ENCODE data around the gene CLTCL1. TPM values are rescaled to one million over a fixed set of nuclear protein-coding genes. Genes with fewer than 3 reads are reported as not detected.

CLTCL1 gene
- total and polyA plus RNA-seq, 9 donors, result 2.8 to 10.7 (median 5.2) TPM

DNA sequence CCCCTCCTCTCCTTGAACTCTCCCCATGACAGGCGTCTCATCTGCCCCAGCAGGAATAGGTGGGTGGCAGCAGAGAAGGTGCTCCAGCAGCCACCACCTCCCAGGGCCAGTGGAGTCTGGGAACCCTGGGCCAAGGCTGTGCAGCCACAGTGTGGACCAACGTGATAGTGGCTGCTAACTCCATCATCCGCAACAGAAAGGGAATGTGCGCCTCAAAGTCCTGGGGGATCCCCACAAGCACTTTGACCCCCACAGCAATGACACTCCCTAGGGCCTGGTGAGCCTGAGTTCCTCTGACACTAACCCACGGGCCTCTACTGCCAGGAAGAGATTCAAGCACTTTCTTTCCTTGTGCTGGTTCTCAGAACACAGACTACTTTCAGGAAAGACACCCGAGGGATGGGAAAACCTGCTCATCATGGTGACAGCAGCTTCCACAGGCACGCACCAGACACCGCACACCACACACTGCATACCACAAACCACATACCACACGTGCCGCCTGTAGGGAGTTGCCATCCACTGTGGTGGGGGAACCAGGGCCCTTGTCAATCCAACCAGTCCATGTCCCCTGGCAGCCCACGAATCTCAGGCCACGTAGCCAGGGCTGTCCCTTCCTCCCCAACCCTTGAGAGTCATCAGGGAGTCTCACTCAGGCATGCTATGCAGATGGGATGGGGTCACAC is 109.6 kb downstream of the CLTCL1 start:
- H3K27ac ChIP-seq, result no peak overlapping the region
- H3K27me3 ChIP-seq, result no peaks in the 10 kb centered on the region
- 60 to 62% (median 62%) methylated on average over 12 of the region's 12 CpGs for WGBS, 3 donors
- no peaks in the 10 kb centered on the region for H3K4me1 ChIP-seq (ENCODE audit: insufficient read depth)
- no peak for DNase-seq
- intact Hi-C loops (cut with DNase I), result loop anchor here in 1 of 4 donors (10.0 kb wide), 1 partner anchor 293 kb away; the partner anchor contains the start of genes CDC45 and UFD1
- H3K36me3 ChIP-seq, result no peaks in the 10 kb centered on the region
- no peak overlapping the region for H3K4me3 ChIP-seq
- TF ChIP-seq POLR2A (IDR thresholded peaks at IDR 0.05) (no peak), EP300 (IDR thresholded peaks at IDR 0.05) (no peak)
- TF ChIP-seq, protein P1, sequence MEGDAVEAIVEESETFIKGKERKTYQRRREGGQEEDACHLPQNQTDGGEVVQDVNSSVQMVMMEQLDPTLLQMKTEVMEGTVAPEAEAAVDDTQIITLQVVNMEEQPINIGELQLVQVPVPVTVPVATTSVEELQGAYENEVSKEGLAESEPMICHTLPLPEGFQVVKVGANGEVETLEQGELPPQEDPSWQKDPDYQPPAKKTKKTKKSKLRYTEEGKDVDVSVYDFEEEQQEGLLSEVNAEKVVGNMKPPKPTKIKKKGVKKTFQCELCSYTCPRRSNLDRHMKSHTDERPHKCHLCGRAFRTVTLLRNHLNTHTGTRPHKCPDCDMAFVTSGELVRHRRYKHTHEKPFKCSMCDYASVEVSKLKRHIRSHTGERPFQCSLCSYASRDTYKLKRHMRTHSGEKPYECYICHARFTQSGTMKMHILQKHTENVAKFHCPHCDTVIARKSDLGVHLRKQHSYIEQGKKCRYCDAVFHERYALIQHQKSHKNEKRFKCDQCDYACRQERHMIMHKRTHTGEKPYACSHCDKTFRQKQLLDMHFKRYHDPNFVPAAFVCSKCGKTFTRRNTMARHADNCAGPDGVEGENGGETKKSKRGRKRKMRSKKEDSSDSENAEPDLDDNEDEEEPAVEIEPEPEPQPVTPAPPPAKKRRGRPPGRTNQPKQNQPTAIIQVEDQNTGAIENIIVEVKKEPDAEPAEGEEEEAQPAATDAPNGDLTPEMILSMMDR (IDR thresholded peaks at IDR 0.05), result no peak
- no peaks in the 10 kb centered on the region for H3K9me3 ChIP-seq

GRCh38 chr22:19180740-19181410 is 110.6 kb downstream of the CLTCL1 start:
- intact Hi-C loops (cut with DNase I), result loop anchor here in 1 of 4 donors (10.0 kb wide), 1 partner anchor 294 kb away; the partner anchor contains the start of genes CDC45 and UFD1
- no peak for DNase-seq
- no peak overlapping the region for H3K4me3 ChIP-seq
- H3K9me3 ChIP-seq, result no peaks in the 10 kb centered on the region
- WGBS, 3 donors, result 88 to 89% (median 88%) methylated on average over 11 of the region's 11 CpGs
- H3K36me3 ChIP-seq, result no peaks in the 10 kb centered on the region
- no peaks in the 10 kb centered on the region for H3K27me3 ChIP-seq
- H3K27ac ChIP-seq, result no peak overlapping the region
- TF ChIP-seq, protein P1 (IDR thresholded peaks at IDR 0.05), result no peak
- TF ChIP-seq EP300 (IDR thresholded peaks at IDR 0.05) (no peak), POLR2A (IDR thresholded peaks at IDR 0.05) (no peak)
- H3K4me1 ChIP-seq (ENCODE audit: insufficient read depth), result peaks cover 2% of the 10 kb centered on the region

GRCh38 chr22:19180234-19180633 is 111.3 kb downstream of the CLTCL1 start:
- Histone ChIP-seq H3K9me3 (no peaks in the 10 kb centered on the region), H3K27ac (peak overlapping the region in 1 of 2 donors; percentile 91), H3K36me3 (no peaks in the 10 kb centered on the region), H3K4me3 (no peak overlapping the region), H3K4me1 (ENCODE audit: insufficient read depth) (peaks cover 2% of the 10 kb centered on the region), H3K27me3 (no peaks in the 10 kb centered on the region)
- WGBS, 3 donors, result 87 to 95% (median 90%) methylated on average over 9 of the region's 9 CpGs
- DNase-seq, result no peak
- intact Hi-C loops (cut with DNase I), result loop anchor here in 1 of 4 donors (10.0 kb wide), 1 partner anchor 295 kb away; the partner anchor contains the start of genes CDC45 and UFD1
- TF ChIP-seq, protein P1 (IDR thresholded peaks at IDR 0.05), result no peak
- TF ChIP-seq EP300 (IDR thresholded peaks at IDR 0.05) (no peak), POLR2A (IDR thresholded peaks at IDR 0.05) (no peak)

DNA sequence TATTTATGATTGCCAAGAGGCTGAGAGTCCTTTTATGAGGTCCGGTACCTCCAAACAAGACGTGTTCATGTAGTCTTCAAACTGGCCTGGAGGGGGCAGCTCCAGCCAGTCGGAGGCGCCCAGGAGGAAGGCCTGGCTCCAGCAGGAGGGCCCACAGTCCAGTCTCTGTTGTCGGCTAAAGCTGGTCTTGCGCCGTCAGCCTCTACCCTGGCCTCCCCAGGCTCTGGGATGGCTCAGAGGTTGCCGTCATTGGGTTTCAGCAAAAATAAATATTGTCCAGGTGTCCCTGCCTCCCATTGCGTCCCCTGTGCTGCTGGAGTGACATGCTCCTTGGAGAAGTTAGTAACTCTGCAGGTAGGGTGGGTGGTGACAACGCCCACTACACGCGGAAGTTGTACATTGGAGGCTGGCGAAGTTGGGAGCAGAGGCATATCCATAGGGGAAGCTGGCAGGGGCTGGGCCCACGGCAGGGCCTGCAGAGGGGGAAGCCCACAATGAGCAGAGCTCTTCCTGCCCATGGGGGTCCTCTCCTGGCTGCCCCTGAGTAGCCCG is 111.9 kb downstream of the CLTCL1 start:
- intact Hi-C loops (cut with DNase I), result loop anchor here in 2 of 4 donors (5.0 to 10.0 kb wide), 2 partner anchors 113 to 295 kb away; partner anchors contain the start of genes CDC45 (in 1 of the 2), CLTCL1 (in 1 of the 2) and UFD1 (in 1 of the 2)
- Histone ChIP-seq H3K4me3 (peak overlapping the region; percentile 86), H3K36me3 (no peaks in the 10 kb centered on the region), H3K4me1 (ENCODE audit: insufficient read depth) (peaks cover 2% of the 10 kb centered on the region), H3K27ac (peak overlapping the region; percentile 80 to 91), H3K9me3 (no peaks in the 10 kb centered on the region), H3K27me3 (no peaks in the 10 kb centered on the region)
- WGBS, 3 donors, result 37 to 42% (median 37%) methylated on average over 15 of the region's 15 CpGs
- no peak for TF ChIP-seq EP300 (IDR thresholded peaks at IDR 0.05)
- TF ChIP-seq POLR2A (IDR thresholded peaks at IDR 0.05), result no peak
- TF ChIP-seq, protein P1 (IDR thresholded peaks at IDR 0.05), result peak; percentile 53 to 65 (median 57)
- DNase-seq, result peak; percentile 73 to 83 (median 79)

Data from ovary (tissue), 9 donors.